VCaP (cell line): ENCODE data around the gene CADM1.

Experiments
- H3K27ac ChIP-seq: fragments of 450-650 bp; 2 replicates; pipeline ENCODE4 v1.5.1; 2017
- TF ChIP-seq, protein P1 (sequence below): fragments of 450-650 bp; conservative IDR thresholded peaks from 2 replicates; pipeline ENCODE4 v1.5.1; 2017; ENCODE audit warnings: mild to moderate bottlenecking, moderate library complexity

The CADM1 gene

GRCh38 chr11:115525531-115526006 lies 21.4 kb upstream of the CADM1 start:
- TF ChIP-seq, protein P1, sequence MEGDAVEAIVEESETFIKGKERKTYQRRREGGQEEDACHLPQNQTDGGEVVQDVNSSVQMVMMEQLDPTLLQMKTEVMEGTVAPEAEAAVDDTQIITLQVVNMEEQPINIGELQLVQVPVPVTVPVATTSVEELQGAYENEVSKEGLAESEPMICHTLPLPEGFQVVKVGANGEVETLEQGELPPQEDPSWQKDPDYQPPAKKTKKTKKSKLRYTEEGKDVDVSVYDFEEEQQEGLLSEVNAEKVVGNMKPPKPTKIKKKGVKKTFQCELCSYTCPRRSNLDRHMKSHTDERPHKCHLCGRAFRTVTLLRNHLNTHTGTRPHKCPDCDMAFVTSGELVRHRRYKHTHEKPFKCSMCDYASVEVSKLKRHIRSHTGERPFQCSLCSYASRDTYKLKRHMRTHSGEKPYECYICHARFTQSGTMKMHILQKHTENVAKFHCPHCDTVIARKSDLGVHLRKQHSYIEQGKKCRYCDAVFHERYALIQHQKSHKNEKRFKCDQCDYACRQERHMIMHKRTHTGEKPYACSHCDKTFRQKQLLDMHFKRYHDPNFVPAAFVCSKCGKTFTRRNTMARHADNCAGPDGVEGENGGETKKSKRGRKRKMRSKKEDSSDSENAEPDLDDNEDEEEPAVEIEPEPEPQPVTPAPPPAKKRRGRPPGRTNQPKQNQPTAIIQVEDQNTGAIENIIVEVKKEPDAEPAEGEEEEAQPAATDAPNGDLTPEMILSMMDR: no peak
- H3K27ac ChIP-seq: no peak overlapping the region

- H3K27ac ChIP-seq: no peak overlapping the region
- TF ChIP-seq, protein P1: no peak
Measured at GRCh38 chr11:115524572-115524971, 20.4 kb upstream of the CADM1 start.

GRCh38 chr11:115523727-115524399 lies 19.6 kb upstream of the CADM1 start:
- no peak overlapping the region for H3K27ac ChIP-seq
- TF ChIP-seq, protein P1: no peak

GRCh38 chr11:115522302-115522701 lies 18.1 kb upstream of the CADM1 start:
- H3K27ac ChIP-seq: no peak overlapping the region
- TF ChIP-seq, protein P1: no peak

- H3K27ac ChIP-seq: no peak overlapping the region
- TF ChIP-seq, protein P1: no peak
Measured at GRCh38 chr11:115521825-115522224, 17.6 kb upstream of the CADM1 start.

DNA sequence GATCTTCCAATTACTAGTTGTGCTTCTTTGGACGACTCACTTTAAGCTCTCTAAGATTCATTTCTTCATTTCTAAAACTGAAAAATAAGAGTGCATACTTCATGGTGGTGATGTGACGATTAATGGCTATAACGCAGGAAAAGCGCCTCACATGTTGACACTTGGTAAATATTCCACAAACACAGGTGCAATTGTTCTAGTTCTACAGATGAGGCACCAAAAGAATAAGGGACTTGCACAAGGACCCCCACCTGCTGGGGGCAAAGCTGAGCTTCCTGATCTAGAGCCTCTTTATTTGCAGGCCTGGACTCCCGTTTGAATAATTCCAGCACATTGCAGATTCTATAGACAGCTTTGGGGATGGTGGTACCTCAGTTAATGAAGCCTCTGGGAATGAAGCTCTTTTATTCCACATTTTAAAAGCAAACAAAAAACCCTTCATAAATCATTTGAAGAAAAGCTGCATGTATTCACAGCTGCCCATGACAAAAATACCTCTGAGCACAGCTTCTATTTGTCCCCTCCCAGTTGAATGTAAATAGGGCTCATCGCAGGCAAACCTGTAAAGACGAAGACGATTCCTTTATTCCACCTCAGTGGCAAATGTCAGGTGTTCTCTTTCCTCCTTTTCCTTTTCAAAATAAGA lies 14.9 kb upstream of the CADM1 start:
- H3K27ac ChIP-seq: no peak overlapping the region
- TF ChIP-seq, protein P1: no peak

DNA sequence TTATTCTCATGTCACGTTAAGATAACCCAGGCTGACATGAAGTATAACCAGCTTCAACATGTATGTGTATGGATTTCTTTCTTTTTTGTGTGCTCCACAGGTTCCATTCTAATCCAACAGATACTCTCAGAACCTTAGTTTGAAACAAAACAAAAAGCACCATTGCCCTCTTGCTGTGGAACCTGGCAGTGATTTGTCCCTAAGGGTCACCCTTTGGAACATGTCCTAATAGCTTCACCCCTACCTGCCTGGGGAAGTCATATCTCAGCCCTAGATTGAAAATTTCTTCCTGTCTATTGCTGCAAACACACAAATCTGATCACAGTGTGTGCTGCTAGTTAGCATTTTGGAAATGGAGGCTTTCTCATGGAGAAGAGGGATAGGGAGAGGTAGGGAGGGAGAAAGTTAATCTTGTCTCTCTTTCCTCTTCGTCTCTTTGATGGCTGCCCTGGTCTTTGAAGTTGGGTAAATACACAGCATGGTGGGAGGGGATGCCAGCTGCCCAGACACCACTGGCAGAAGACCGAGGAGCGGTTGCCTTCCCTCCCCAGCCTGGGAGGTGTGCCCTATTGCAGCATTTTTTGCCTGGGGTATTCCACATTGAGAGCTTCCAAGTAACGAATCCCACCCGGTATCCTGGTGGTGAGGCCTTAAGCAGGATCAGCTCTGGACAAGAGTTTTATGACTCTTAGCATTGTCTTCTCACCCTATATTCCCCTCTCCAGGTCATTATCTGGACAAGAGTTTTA lies 11.6 kb upstream of the CADM1 start:
- TF ChIP-seq, protein P1: no peak
- H3K27ac ChIP-seq: no peak overlapping the region
